Right lobe of liver (tissue), 4 donors: ENCODE data around the gene ELMO1.

Experiments used
- POLR2A ChIP-seq: fragments of 450-650 bp; IDR thresholded peaks from one replicate; pipeline ENCODE4 v1.6.1; 2017; ENCODE audit warnings: antibody characterized with exemption, mild to moderate bottlenecking
- TF ChIP-seq, protein P1 (sequence below), 4 donors: fragments of 200-600 bp in 3 of 4; fragments of 450-650 bp in 1 of 4; IDR thresholded peaks; one replicate each; pipeline versions ENCODE4 v1.5.1 to v1.8.0; 2016 to 2022; ENCODE audit warnings: antibody characterized with exemption in 4 of 4, mild to moderate bottlenecking in 2 of 4
- donor health status: DM: no; HTN: no; CAD: no.
- donor health status: DM: no; HTN: no; CAD: no.
- donor health status: DM: no; HTN: yes; CAD: no.

GRCh38 chr7:37462138-37462537, 13.5 kb upstream of the ELMO1 start:
- TF ChIP-seq, protein P1, sequence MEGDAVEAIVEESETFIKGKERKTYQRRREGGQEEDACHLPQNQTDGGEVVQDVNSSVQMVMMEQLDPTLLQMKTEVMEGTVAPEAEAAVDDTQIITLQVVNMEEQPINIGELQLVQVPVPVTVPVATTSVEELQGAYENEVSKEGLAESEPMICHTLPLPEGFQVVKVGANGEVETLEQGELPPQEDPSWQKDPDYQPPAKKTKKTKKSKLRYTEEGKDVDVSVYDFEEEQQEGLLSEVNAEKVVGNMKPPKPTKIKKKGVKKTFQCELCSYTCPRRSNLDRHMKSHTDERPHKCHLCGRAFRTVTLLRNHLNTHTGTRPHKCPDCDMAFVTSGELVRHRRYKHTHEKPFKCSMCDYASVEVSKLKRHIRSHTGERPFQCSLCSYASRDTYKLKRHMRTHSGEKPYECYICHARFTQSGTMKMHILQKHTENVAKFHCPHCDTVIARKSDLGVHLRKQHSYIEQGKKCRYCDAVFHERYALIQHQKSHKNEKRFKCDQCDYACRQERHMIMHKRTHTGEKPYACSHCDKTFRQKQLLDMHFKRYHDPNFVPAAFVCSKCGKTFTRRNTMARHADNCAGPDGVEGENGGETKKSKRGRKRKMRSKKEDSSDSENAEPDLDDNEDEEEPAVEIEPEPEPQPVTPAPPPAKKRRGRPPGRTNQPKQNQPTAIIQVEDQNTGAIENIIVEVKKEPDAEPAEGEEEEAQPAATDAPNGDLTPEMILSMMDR (IDR thresholded peaks at IDR 0.05), result no peak
- no peak for TF ChIP-seq POLR2A
